ENCODE results near the gene CAST.

- TF ChIP-seq CTCF (IDR thresholded peaks at IDR 0.05; ENCODE audit: borderline replicate concordance, extremely low read depth, low read length, poor library complexity, severe bottlenecking) (no peak), EZH2 (IDR thresholded peaks at IDR 0.05; ENCODE audit: borderline replicate concordance, low read depth, low read length, severe bottlenecking) (no peak)
Observed at GRCh38 chr5:96662725-96663518, 746 bp downstream of the CAST start.

Measured in DND-41 (cell line).